H9 (cell line): ENCODE data around the gene FEN1. TPM values are rescaled to one million over a fixed set of nuclear protein-coding genes. Genes with fewer than 3 reads are reported as not detected.

Source experiments
- DNase-seq: peaks from one replicate; pipeline ENCODE4 v3.0.0-alpha.2; 2017
- H2AFZ ChIP-seq: one replicate; pipeline ENCODE4 v1.6.1; 2013; ENCODE audit warnings: mild to moderate bottlenecking, low read length, control low read depth, moderate library complexity
- H2AK5ac ChIP-seq: 2 replicates; pipeline ENCODE4 v1.6.1; 2013; ENCODE audit warnings: low read length, control low read depth, mixed read lengths; ENCODE audit not compliant: insufficient read length
- H2BK120ac ChIP-seq: one replicate; pipeline ENCODE4 v1.6.1; 2013; ENCODE audit warnings: low read depth, mild to moderate bottlenecking, low read length, control low read depth, inconsistent platforms; ENCODE audit not compliant: poor library complexity, severe bottlenecking
- H2BK12ac ChIP-seq: 2 replicates; pipeline ENCODE4 v1.6.1; 2013; ENCODE audit warnings: low read length, control low read depth, mixed read lengths, low read depth; ENCODE audit not compliant: insufficient read length
- H2BK15ac ChIP-seq: 2 replicates; pipeline ENCODE4 v1.6.1; 2013; ENCODE audit warnings: low read depth, low read length, control low read depth
- H2BK20ac ChIP-seq: one replicate; pipeline ENCODE4 v1.6.1; 2013; ENCODE audit warnings: low read depth, mild to moderate bottlenecking, low read length, control low read depth, inconsistent platforms; ENCODE audit not compliant: poor library complexity, severe bottlenecking
- H2BK5ac ChIP-seq: 2 replicates; pipeline ENCODE4 v1.6.1; 2013; ENCODE audit warnings: low read length, control low read depth, mixed read lengths; ENCODE audit not compliant: insufficient read length
- H3K14ac ChIP-seq: 2 replicates; pipeline ENCODE4 v1.6.1; 2013; ENCODE audit warnings: low read length, control low read depth; ENCODE audit not compliant: insufficient read depth
- H3K18ac ChIP-seq: 2 replicates; pipeline ENCODE4 v1.6.1; 2013; ENCODE audit warnings: low read depth, mild to moderate bottlenecking, mixed read lengths, low read length, control low read depth; ENCODE audit not compliant: insufficient read length
- H3K23ac ChIP-seq: 2 replicates; pipeline ENCODE4 v1.6.1; 2013; ENCODE audit warnings: low read length, control low read depth, mixed read lengths, low read depth; ENCODE audit not compliant: insufficient read length
- H3K23me2 ChIP-seq: 2 replicates; pipeline ENCODE4 v1.6.1; 2013; ENCODE audit warnings: low read depth, mild to moderate bottlenecking, mixed read lengths, low read length, control low read depth; ENCODE audit not compliant: insufficient read length, poor library complexity, severe bottlenecking
- H3K27ac ChIP-seq: 2 replicates; pipeline ENCODE4 v1.5.1; 2013; ENCODE audit warnings: low read length, control low read depth, mixed read lengths, low read depth; ENCODE audit not compliant: insufficient read length
- H3K27me3 ChIP-seq: 2 replicates; pipeline ENCODE4 v1.6.1; 2013; ENCODE audit warnings: low read length, control low read depth, inconsistent platforms; ENCODE audit not compliant: insufficient read depth
- H3K4ac ChIP-seq: 2 replicates; pipeline ENCODE4 v1.6.1; 2013; ENCODE audit warnings: low read depth, mild to moderate bottlenecking, control low read depth, inconsistent platforms, low read length, moderate library complexity
- H3K4me1 ChIP-seq: 2 replicates; pipeline ENCODE4 v1.6.1; 2013; ENCODE audit warnings: low read length, control low read depth, inconsistent platforms; ENCODE audit not compliant: insufficient read depth
- H3K4me2 ChIP-seq: 2 replicates; pipeline ENCODE4 v1.6.1; 2013; ENCODE audit warnings: low read length, control low read depth, mixed read lengths; ENCODE audit not compliant: insufficient read length, insufficient read depth
- H3K56ac ChIP-seq: 2 replicates; pipeline ENCODE4 v1.6.1; 2013; ENCODE audit warnings: low read depth, mild to moderate bottlenecking, mixed read lengths, low read length, control low read depth; ENCODE audit not compliant: insufficient read length
- H3K79me1 ChIP-seq: 2 replicates; pipeline ENCODE4 v1.6.1; 2013; ENCODE audit warnings: low read depth, mild to moderate bottlenecking, moderate library complexity, low read length, control low read depth, inconsistent platforms; ENCODE audit not compliant: insufficient read depth, poor library complexity, severe bottlenecking
- H3K79me2 ChIP-seq: 2 replicates; pipeline ENCODE4 v1.6.1; 2013; ENCODE audit warnings: low read length, control low read depth, inconsistent platforms; ENCODE audit not compliant: insufficient read depth
- H3K9ac ChIP-seq: 2 replicates; pipeline ENCODE4 v1.6.1; 2013; ENCODE audit warnings: low read length, control low read depth, mixed read lengths; ENCODE audit not compliant: insufficient read length; ENCODE audit errors: extremely low read depth
- H3K9me3 ChIP-seq: one replicate; pipeline ENCODE4 v1.6.1; 2013; ENCODE audit warnings: low read depth, low read length, inconsistent platforms; ENCODE audit not compliant: control insufficient read depth
- H3T11ph ChIP-seq: one replicate; pipeline ENCODE4 v1.6.1; 2013; ENCODE audit warnings: mild to moderate bottlenecking, low read length, control low read depth, inconsistent platforms
- H4K20me1 ChIP-seq: one replicate; pipeline ENCODE4 v1.6.1; 2013; ENCODE audit not compliant: control insufficient read depth, insufficient read length, insufficient read depth
- H4K5ac ChIP-seq: 2 replicates; pipeline ENCODE4 v1.6.1; 2013; ENCODE audit warnings: low read depth, mild to moderate bottlenecking, mixed read lengths, low read length, control low read depth; ENCODE audit not compliant: insufficient read length
- H4K8ac ChIP-seq: replicated peaks from 2 replicates; pipeline ENCODE4 v1.6.1; 2013; ENCODE audit warnings: low read length, control low read depth, mixed read lengths, low read depth; ENCODE audit not compliant: insufficient read length
- H4K91ac ChIP-seq: 2 replicates; pipeline ENCODE4 v1.6.1; 2013; ENCODE audit warnings: low read depth, mild to moderate bottlenecking, moderate library complexity, mixed read lengths, low read length, control low read depth; ENCODE audit not compliant: insufficient read length
- H3K27ac Mint-ChIP-seq, 3 experiments: 2 replicates in 2 of 3; 3 replicates in 1 of 3; pipeline ENCODE4 v1.8.0; 2020 to 2021; ENCODE audit warnings: mixed read lengths in 3 of 3, mild to moderate bottlenecking in 1 of 3, moderate library complexity in 1 of 3
- H3K27me3 Mint-ChIP-seq: 2 replicates; pipeline ENCODE4 v1.8.0; 2021; ENCODE audit warnings: low read depth, mild to moderate bottlenecking, moderate library complexity, mixed read lengths
- H3K36me3 Mint-ChIP-seq, 3 experiments: 2 replicates in 2 of 3; 3 replicates in 1 of 3; pipeline ENCODE4 v1.8.0; 2020 to 2021; ENCODE audit warnings: low read depth in 3 of 3, mixed read lengths in 3 of 3; ENCODE audit not compliant: insufficient read depth in 1 of 3
- H3K4me1 Mint-ChIP-seq, 2 experiments: 2 replicates each; pipeline ENCODE4 v1.8.0; 2020; ENCODE audit warnings: mixed read lengths in 2 of 2
- H3K4me3 Mint-ChIP-seq, 2 experiments: 2 replicates in 1 of 2; 3 replicates in 1 of 2; pipeline ENCODE4 v1.8.0; 2020 to 2021; ENCODE audit warnings: mild to moderate bottlenecking in 2 of 2, mixed read lengths in 2 of 2, moderate library complexity in 1 of 2
- H3K9me3 Mint-ChIP-seq, 2 experiments: 2 replicates in 1 of 2; 3 replicates in 1 of 2; pipeline ENCODE4 v1.8.0; 2020; ENCODE audit warnings: mild to moderate bottlenecking in 2 of 2, mixed read lengths in 2 of 2, moderate library complexity in 1 of 2
- WGBS: extraction: QIAGEN DNeasy Blood & Tissue Kit; methylation state at CpG from one replicate; pipeline ENCODE4 v1.1.7; 2013; ENCODE audit warnings: missing lambda C conversion rate, low lambda C conversion rate, mixed read lengths; ENCODE audit not compliant: insufficient read length; ENCODE audit errors: extremely low coverage; 5-methylcytosine and 5-hydroxymethylcytosine counted together
- total RNA-seq: library from RNA; stranded (reverse); gene quantifications from 2 replicates; pipeline ENCODE4 v1.2.1, GENCODE V29; 2021
- TF ChIP-seq, protein P1 (sequence below): fragments of 200-600 bp; sonication (generic); conservative IDR thresholded peaks from 3 replicates; pipeline ENCODE4 v1.8.0; 2021; ENCODE audit warnings: antibody characterized with exemption, mild to moderate bottlenecking

FEN1 gene
- total RNA-seq, 1 experiment from 2014 or later = 114 TPM

DNA sequence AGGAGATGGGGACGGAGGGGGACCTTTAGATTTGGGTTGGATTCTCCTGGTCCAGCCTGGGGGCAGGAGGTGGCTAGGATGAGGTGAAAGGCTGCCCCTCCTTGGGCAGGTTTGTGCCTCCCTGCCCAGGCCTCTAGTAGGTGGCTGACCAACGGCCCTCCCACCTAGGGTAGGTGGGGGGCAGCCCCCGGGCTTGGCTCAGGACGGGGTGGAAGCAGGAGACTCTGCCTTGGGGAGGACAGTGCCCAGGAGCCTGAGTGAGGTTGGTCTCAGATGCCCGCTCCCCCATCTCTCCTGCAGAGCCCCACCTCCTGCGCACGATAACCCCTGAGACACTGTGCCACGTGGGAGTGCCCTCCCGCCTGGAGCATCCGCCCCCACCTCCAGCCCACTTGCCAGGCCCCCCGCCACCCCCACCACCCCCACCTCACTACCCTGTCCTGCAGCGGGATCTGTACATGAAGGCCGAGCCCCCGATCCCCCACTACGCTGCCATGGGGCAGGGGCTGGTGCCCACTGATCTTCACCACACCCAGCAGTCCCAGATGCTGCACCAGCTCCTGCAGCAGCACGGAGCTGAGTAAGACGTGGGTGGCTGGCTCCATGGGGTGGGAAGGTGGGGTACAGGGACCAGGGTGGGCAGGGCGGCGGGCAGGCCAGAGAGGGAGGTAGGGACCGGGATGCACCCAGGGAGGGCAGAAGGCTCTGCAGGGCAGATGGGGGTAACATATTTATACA lies 22.6 kb upstream of the FEN1 start:
- Histone ChIP-seq H2BK20ac (no peak overlapping the region), H3K4ac (no peak overlapping the region), H2AFZ (no peak overlapping the region), H3T11ph (no peak overlapping the region), H2AK5ac (no peak overlapping the region), H3K56ac (no peak overlapping the region), H2BK5ac (no peak overlapping the region), H4K8ac (no peak overlapping the region), H3K27ac (no peak overlapping the region), H2BK12ac (no peak overlapping the region), H3K4me1 (no peaks in the 10 kb centered on the region), H3K9ac (no peak overlapping the region), H3K4me2 (no peak overlapping the region), H3K18ac (no peak overlapping the region), H3K23me2 (no peaks in the 10 kb centered on the region), H4K91ac (no peak overlapping the region), H3K23ac (no peak overlapping the region), H3K14ac (no peak overlapping the region), H4K20me1 (no peaks in the 10 kb centered on the region), H3K9me3 (no peaks in the 10 kb centered on the region), H2BK15ac (no peak overlapping the region), H3K79me2 (no peaks in the 10 kb centered on the region), H4K5ac (no peak overlapping the region), H3K27me3 (no peaks in the 10 kb centered on the region), H2BK120ac (no peak overlapping the region), H3K79me1 (no peaks in the 10 kb centered on the region)
- Mint-ChIP-seq H3K27ac (no peak overlapping the region; a peak in 1 of 7 replicates), H3K4me1 (peaks cover 12 to 27% of the 10 kb centered on the region in 2 experiments), H3K4me3 (no peak overlapping the region), H3K9me3 (peaks cover 0 to 2% of the 10 kb centered on the region in 2 experiments; a peak in 1 of 5 replicates), H3K27me3 (no peaks in the 10 kb centered on the region; the same call in 1 of the 2 replicates), H3K36me3 (no peaks in the 10 kb centered on the region; a peak in 1 of 7 replicates)
- TF ChIP-seq, protein P1, sequence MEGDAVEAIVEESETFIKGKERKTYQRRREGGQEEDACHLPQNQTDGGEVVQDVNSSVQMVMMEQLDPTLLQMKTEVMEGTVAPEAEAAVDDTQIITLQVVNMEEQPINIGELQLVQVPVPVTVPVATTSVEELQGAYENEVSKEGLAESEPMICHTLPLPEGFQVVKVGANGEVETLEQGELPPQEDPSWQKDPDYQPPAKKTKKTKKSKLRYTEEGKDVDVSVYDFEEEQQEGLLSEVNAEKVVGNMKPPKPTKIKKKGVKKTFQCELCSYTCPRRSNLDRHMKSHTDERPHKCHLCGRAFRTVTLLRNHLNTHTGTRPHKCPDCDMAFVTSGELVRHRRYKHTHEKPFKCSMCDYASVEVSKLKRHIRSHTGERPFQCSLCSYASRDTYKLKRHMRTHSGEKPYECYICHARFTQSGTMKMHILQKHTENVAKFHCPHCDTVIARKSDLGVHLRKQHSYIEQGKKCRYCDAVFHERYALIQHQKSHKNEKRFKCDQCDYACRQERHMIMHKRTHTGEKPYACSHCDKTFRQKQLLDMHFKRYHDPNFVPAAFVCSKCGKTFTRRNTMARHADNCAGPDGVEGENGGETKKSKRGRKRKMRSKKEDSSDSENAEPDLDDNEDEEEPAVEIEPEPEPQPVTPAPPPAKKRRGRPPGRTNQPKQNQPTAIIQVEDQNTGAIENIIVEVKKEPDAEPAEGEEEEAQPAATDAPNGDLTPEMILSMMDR = no peak
- DNase-seq = no peak
- WGBS = no CpG with 5 or more reads among the region's 20 CpGs
